NCI-H2107 (cell line): ENCODE data around the gene DEK.
"Not testable (repeated sequence)": the region's sequence is repeated elsewhere in the genome, so short reads cannot be mapped to it uniquely, and the experiment has no call there.

Experiments
- DNase-seq: peaks from one replicate; lab custom pipeline; 2025; lab: John Stamatoyannopoulos, UW

Gene DEK

GRCh38 chr6:18240230-18240629, 24.1 kb downstream of the DEK start:
- DNase-seq: no peak

GRCh38 chr6:18237167-18237566, 27.2 kb downstream of the DEK start:
- no peak for DNase-seq

- no peak for DNase-seq
These were observed 28.8 kb downstream of the DEK start for GRCh38 chr6:18235524-18235923.

GRCh38 chr6:18234564-18234963, 29.8 kb downstream of the DEK start:
- DNase-seq: no peak

- not testable (repeated sequence) for DNase-seq
These were observed 30.6 kb downstream of the DEK start for GRCh38 chr6:18233770-18234169.

GRCh38 chr6:18231856-18232255, 32.5 kb downstream of the DEK start:
- not testable (repeated sequence) for DNase-seq

GRCh38 chr6:18228590-18228989, 35.7 kb downstream of the DEK start:
- not testable (repeated sequence) for DNase-seq

GRCh38 chr6:18227166-18227565, 37.2 kb downstream of the DEK start:
- not testable (repeated sequence) for DNase-seq

GRCh38 chr6:18226451-18227105, 37.8 kb downstream of the DEK start:
- DNase-seq: not testable (repeated sequence)

- DNase-seq: no peak
These were observed 43.1 kb downstream of the DEK start for GRCh38 chr6:18221288-18221615.

- no peak for DNase-seq
These were observed 44.7 kb downstream of the DEK start for GRCh38 chr6:18219591-18219990.

GRCh38 chr6:18218233-18218632, 46.1 kb downstream of the DEK start:
- DNase-seq: no peak

- DNase-seq: no peak
These were observed 47.9 kb downstream of the DEK start for GRCh38 chr6:18216411-18216810.

GRCh38 chr6:18215436-18215835, 48.9 kb downstream of the DEK start:
- DNase-seq: no peak

- no peak for DNase-seq
These were observed 50.3 kb downstream of the DEK start for GRCh38 chr6:18214003-18214402.

GRCh38 chr6:18213439-18213838, 50.9 kb downstream of the DEK start:
- DNase-seq: no peak

GRCh38 chr6:18212231-18212630, 52.1 kb downstream of the DEK start:
- no peak for DNase-seq

GRCh38 chr6:18211338-18211737, 53.0 kb downstream of the DEK start:
- DNase-seq: no peak

- no peak for DNase-seq
These were observed 53.6 kb downstream of the DEK start for GRCh38 chr6:18210707-18211106.

GRCh38 chr6:18209539-18210197, 54.7 kb downstream of the DEK start:
- no peak for DNase-seq

GRCh38 chr6:18208778-18209177, 55.6 kb downstream of the DEK start:
- not testable (repeated sequence) for DNase-seq

GRCh38 chr6:18207949-18208348, 56.4 kb downstream of the DEK start:
- peak; percentile 52 for DNase-seq

GRCh38 chr6:18207438-18207837, 56.9 kb downstream of the DEK start:
- DNase-seq: peak; percentile 26

GRCh38 chr6:18206591-18206990, 57.7 kb downstream of the DEK start:
- no peak for DNase-seq
